Fibroblast of mammary gland (primary cell): ENCODE results near the gene TDRD9.

Source experiments
- DNase-seq: peaks from one replicate; pipeline ENCODE4 v3.0.0-alpha.2; 2010; ENCODE audit warnings: low read depth
- H3K4me3 ChIP-seq: 2 replicates; pipeline ENCODE4 v1.5.1; 2011; ENCODE audit warnings: low read depth, mild to moderate bottlenecking, low read length, moderate library complexity; ENCODE audit not compliant: control insufficient read depth
- TF ChIP-seq, protein P1 (sequence below): conservative IDR thresholded peaks from 2 replicates; pipeline ENCODE4 v1.5.1; 2011; ENCODE audit warnings: low read depth, low read length, inconsistent platforms; ENCODE audit not compliant: control insufficient read depth, insufficient read depth

The TDRD9 gene

DNA sequence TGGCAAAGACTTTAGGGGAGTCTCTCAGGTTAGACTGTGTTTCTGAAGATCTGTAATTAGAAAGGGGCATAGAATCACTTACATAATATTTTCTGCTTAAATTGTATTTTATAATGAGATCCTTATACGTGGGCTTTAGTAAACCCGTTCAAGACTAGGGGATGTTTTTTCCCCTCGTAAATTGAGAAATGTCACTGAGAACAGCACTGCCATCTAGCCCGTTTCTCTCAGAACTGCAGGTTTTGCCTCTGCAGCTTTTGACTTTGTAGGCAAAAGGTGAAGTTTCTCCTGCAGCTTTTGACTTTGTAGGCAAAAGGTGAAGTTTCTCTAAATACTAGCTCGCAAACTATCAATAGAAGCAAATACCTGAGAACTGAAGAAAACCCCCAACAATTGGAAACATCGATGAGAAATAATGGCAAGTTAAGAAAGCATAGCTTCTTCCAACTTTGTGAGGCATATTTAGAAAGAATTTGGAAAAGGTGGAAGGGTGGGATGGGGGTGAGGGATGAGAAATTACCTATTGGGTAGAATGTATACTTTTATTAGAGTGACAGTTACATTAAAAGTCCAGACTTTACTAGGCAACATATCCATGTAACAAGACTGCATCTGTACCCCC lies 147.4 kb downstream of the TDRD9 start:
- H3K4me3 ChIP-seq: no peak overlapping the region
- TF ChIP-seq, protein P1, sequence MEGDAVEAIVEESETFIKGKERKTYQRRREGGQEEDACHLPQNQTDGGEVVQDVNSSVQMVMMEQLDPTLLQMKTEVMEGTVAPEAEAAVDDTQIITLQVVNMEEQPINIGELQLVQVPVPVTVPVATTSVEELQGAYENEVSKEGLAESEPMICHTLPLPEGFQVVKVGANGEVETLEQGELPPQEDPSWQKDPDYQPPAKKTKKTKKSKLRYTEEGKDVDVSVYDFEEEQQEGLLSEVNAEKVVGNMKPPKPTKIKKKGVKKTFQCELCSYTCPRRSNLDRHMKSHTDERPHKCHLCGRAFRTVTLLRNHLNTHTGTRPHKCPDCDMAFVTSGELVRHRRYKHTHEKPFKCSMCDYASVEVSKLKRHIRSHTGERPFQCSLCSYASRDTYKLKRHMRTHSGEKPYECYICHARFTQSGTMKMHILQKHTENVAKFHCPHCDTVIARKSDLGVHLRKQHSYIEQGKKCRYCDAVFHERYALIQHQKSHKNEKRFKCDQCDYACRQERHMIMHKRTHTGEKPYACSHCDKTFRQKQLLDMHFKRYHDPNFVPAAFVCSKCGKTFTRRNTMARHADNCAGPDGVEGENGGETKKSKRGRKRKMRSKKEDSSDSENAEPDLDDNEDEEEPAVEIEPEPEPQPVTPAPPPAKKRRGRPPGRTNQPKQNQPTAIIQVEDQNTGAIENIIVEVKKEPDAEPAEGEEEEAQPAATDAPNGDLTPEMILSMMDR: peak; percentile 48
- peak; percentile 12 for DNase-seq

DNA sequence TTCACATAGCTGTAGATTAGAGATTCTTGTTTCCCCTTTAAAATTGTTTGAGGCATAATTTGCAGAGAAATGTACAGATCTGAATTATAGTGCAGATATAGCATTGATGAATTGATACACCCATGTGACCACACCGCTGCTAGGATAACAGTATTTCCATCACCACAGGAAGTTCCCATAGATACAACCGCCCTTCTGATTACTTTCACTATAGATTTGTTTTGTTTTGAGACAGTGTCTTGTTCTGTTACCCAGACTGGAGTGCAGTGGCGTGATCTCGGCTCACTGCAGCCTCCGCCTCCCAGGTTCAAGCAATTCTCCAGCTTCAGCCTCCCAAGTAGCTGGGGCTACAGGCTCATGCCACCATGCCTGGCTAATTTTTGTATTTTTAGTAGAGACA lies 148.5 kb downstream of the TDRD9 start:
- no peak overlapping the region for H3K4me3 ChIP-seq
- DNase-seq: no peak
- TF ChIP-seq, protein P1: no peak

DNA sequence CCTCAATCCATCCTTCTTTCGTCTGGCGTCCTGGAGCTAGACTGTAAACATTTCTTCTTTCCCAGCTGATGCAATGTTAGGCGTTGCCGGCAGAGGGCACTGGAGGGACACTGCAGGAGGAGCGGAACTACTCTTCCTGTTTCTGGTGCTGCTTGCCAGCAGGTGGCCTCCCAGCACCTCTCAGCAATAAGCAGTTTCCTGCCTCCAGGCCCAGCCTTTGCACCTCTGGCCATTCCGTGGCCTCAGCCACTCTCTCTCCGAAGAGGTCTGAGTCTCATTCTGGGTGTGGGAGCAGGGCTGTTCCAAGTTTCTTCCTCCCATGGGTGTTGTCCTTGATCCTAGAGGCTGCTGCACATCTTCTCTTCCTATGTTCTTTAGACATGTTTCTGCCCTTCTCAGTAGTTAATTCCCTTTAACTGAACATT lies 149.8 kb downstream of the TDRD9 start:
- DNase-seq: peak; percentile 79
- TF ChIP-seq, protein P1: peak; percentile 100
- H3K4me3 ChIP-seq: no peak overlapping the region

DNA sequence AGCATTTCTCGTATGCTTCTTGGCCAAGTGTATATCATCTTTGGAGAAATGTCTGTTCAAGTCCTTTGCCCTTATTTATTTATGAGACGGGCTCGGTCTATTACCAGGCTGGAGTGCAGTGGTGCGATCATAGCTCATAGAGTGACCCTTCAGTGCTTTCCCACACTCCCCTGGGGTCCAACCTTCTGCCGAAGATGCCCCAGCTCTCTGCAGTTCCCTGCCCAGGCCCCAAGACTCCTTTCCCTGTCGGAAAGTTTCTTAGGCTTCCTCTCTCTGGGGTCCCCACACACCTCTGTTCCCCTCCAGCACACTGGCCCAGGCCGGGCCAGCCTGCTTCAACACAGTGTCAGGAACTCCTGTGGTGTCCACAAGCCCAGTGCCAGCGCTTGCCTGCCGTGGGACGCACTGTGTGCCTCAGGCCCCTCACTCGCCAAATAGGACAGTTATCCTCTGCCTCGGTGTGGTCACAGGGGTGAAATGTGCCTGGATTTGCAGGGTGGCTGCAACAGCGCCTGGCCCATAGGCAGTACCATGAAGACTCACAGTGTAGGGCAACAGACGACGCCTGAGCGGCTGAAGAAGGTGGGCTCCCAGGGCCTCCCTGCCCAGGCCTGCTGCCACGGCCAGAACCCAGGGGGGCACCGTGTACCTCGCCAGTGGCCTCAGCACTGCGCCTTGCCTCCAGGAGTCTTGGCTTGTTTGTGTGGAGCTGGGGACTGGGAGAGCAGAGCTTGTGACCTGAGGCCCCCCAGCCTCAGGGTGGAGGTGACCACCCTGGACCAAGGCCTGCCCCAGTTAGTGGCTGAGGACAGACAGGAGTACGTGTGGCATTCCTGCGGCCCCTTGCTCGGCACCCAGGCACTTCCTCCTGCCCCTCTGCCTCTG lies 152.4 kb downstream of the TDRD9 start:
- TF ChIP-seq, protein P1: no peak
- DNase-seq: no peak
- H3K4me3 ChIP-seq: no peak overlapping the region

DNA sequence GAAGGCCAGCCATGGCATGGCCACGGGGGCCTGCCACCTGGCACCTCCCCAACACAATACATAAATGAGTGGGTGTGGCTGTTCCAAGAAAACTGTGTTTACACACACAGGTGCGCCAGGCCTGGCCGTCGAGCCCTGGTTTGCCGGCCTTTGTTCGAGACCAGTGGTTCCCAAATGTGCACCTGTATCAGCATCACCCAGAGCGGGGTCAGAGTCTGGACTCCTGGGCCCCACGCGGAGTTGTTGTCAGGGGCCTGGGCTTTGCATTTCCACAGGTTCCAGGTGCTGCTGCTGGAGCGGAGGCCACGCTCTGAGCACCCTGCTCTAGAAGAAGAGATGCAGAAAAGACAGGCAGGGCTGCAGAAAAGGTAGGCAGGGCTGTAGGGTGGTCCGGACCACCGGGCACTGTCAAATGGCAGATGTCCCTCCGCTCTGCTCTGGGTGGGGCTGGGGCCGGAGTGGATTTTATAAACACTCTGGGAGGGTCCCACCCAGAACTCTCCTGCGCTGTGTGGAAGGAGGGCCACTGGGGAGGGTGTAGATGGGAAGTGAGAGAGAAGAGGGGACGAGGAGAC lies 153.1 kb downstream of the TDRD9 start:
- no peak overlapping the region for H3K4me3 ChIP-seq
- TF ChIP-seq, protein P1: no peak
- no peak for DNase-seq

DNA sequence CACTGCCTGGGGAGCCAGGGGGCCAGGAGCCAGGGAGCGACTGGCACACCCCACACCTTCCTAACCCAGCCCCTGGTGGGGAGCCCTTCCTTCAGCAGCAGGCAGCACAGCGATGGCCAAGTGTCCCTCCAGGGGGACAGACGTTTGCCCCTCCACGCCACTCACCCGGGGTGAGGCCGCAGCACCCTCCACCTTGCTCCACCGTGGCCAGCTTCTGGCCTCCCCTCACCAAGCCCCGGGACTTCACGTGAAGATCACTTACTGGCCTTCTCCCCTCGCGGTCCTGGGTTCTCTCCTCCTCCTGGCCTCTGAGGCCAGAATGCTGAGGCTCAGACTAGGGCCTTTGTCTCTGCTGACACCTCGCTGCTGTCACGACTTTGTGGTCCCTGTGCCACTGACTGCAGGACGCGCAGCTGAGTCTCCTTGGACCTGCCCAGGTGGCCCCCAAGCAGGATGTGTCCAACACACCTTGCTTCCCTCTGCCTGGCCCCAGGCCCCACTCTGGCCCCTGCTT lies 153.8 kb downstream of the TDRD9 start:
- no peak for DNase-seq
- H3K4me3 ChIP-seq: no peak overlapping the region
- TF ChIP-seq, protein P1: no peak
